K562 (cell line): ENCODE results near the gene PDE3A. TPM values are rescaled to one million over a fixed set of nuclear protein-coding genes. Genes with fewer than 3 reads are reported as not detected.

Experiments used
- ATAC-seq: fragments of 200-7000 bp; cut with Tn5 transposase; 3 replicates; pipeline ENCODE4 v1.9.1; 2020; ENCODE audit warnings: moderate library complexity
- BruUV-seq: library from RNA; stranded (reverse); fragments of 400-500 nt; replicated peaks from 2 replicates; lab custom pipeline; 2021; lab: Mats Ljungman, UMichigan
- CTCF ChIA-PET: fragments of 300-600 bp; formaldehyde crosslinking; extraction: SDS; loops from one replicate; lab custom pipeline; 2021; ENCODE audit warnings: low intra/inter-chr PET ratio; lab: Yijun Ruan, JAX
- POLR2A ChIA-PET: fragments of 300-600, 350-650 bp; sonication (Branson Sonifier 250); formaldehyde crosslinking; extraction: SDS; loops from one replicate; lab custom pipeline; 2021; ENCODE audit warnings: antibody characterized with exemption, inconsistent platforms; lab: Yijun Ruan, JAX
- DNase-seq, 4 experiments: peaks; one replicate each; pipeline versions ENCODE4 v3.0.0 to v3.0.0-alpha.2; 2011 to 2018; ENCODE audit warnings: low spot score in 3 of 4, mixed read lengths in 3 of 4; ENCODE audit errors: extremely low read depth in 1 of 4
- FAIRE-seq: peaks from 2 replicates; lab custom pipeline; 2011; peaks lifted over from hg19 to GRCh38; lab: Jason Lieb, UNC
- H2AFZ ChIP-seq: 2 replicates; pipeline ENCODE4 v1.6.0; 2011; ENCODE audit warnings: low read depth, low read length, control low read depth, inconsistent platforms
- H3K27ac ChIP-seq: fragments of 200-600 bp; 3 replicates; pipeline ENCODE4 v1.8.0; 2011; ENCODE audit warnings: low read depth, mild to moderate bottlenecking, control low read depth, inconsistent platforms, low read length, moderate library complexity, mixed read lengths; ENCODE audit errors: extremely low read depth
- H3K27me3 ChIP-seq, 2 experiments: fragments of 300-600 bp in 1 of 2; 2 replicates in 1 of 2; 3 replicates in 1 of 2; pipeline versions ENCODE4 v1.6.0 to v1.8.0; 2011; ENCODE audit warnings: inconsistent platforms in 2 of 2, low read length in 2 of 2, mild to moderate bottlenecking in 1 of 2, mixed read lengths in 1 of 2, moderate library complexity in 1 of 2; ENCODE audit not compliant: control insufficient read depth in 2 of 2, insufficient read depth in 2 of 2
- H3K36me3 ChIP-seq: fragments of 300-600 bp; 3 replicates; pipeline ENCODE4 v1.8.0; 2011; ENCODE audit warnings: mild to moderate bottlenecking, low read length, inconsistent platforms; ENCODE audit not compliant: control insufficient read depth, insufficient read depth
- H3K4me1 ChIP-seq, 2 experiments: fragments of 200-600 bp in 1 of 2; replicated peaks in 1 of 2; 2 replicates in 1 of 2; 3 replicates in 1 of 2; pipeline versions ENCODE4 v1.5.1 to v1.8.0; 2011; ENCODE audit warnings: inconsistent platforms in 2 of 2, low read length in 2 of 2, mild to moderate bottlenecking in 1 of 2, mixed read lengths in 1 of 2, moderate library complexity in 1 of 2; ENCODE audit not compliant: control insufficient read depth in 2 of 2, insufficient read depth in 2 of 2
- H3K4me2 ChIP-seq: 2 replicates; pipeline ENCODE4 v1.6.1; 2011; ENCODE audit warnings: low read length, control low read depth, inconsistent platforms, mixed read lengths; ENCODE audit not compliant: insufficient read depth
- H3K4me3 ChIP-seq: fragments of 200-600 bp; sonication (generic), shearing (Covaris generic); 2 replicates; pipeline ENCODE4 v1.5.1; 2016; ENCODE audit warnings: control low read depth, inconsistent platforms
- H3K79me2 ChIP-seq: fragments of 200-600 bp; 3 replicates; pipeline ENCODE4 v1.8.0; 2011; ENCODE audit warnings: low read length, inconsistent platforms; ENCODE audit not compliant: control insufficient read depth, insufficient read depth
- H3K9ac ChIP-seq, 2 experiments: 2 replicates each; pipeline versions ENCODE4 v1.6.0 to v1.6.1; 2011; ENCODE audit warnings: low read depth in 2 of 2, low read length in 2 of 2, control low read depth in 1 of 2, inconsistent platforms in 1 of 2, mild to moderate bottlenecking in 1 of 2, mixed read lengths in 1 of 2; ENCODE audit not compliant: insufficient read depth in 1 of 2
- H3K9me1 ChIP-seq: one replicate; pipeline ENCODE4 v1.6.0; 2011; ENCODE audit warnings: inconsistent platforms, mild to moderate bottlenecking, low read length, moderate library complexity; ENCODE audit not compliant: control insufficient read depth, insufficient read depth
- H3K9me3 ChIP-seq: replicated peaks from 2 replicates; pipeline ENCODE4 v1.5.1; 2011; ENCODE audit warnings: low read depth, low read length, inconsistent platforms; ENCODE audit not compliant: control insufficient read depth, insufficient read depth
- H4K20me1 ChIP-seq: replicated peaks from 2 replicates; pipeline ENCODE4 v1.6.1; 2011; ENCODE audit warnings: low read length, inconsistent platforms, mixed read lengths; ENCODE audit not compliant: control insufficient read depth, insufficient read depth
- MED1 ChIP-seq: sonication (generic); formaldehyde crosslinking; IDR thresholded peaks from 2 replicates; pipeline ENCODE4 v1.8.1; 2023; ENCODE audit warnings: missing genetic modification reagents, borderline replicate concordance
- NONO ChIP-seq, 2 experiments: fragments of 200-400 bp in 1 of 2; fragments of 450-650 bp in 1 of 2; formaldehyde crosslinking in 1 of 2; IDR thresholded peaks; 2 replicates each; pipeline ENCODE4 v1.6.1; 2017; ENCODE audit warnings: low read depth in 2 of 2, mild to moderate bottlenecking in 2 of 2, moderate library complexity in 2 of 2, low read length in 1 of 2
- RBM22 ChIP-seq: fragments of 200-400 bp; formaldehyde crosslinking; IDR thresholded peaks from 2 replicates; pipeline ENCODE4 v1.6.1; 2018; ENCODE audit warnings: low read length, low read depth; ENCODE audit not compliant: poor library complexity, severe bottlenecking
- TEAD1 ChIP-seq, 2 experiments: fragments of 450-650 bp in 1 of 2; sonication (generic) in 1 of 2; formaldehyde crosslinking; IDR thresholded peaks; 2 replicates each; pipeline versions ENCODE4 v1.4.0 to v1.8.0; 2020 to 2022; ENCODE audit warnings: mild to moderate bottlenecking in 2 of 2, missing genetic modification reagents in 1 of 2
- XRCC5 ChIP-seq: fragments of 200-400 bp; formaldehyde crosslinking; IDR thresholded peaks from 2 replicates; pipeline ENCODE4 v1.6.1; 2017; ENCODE audit warnings: low read depth, mild to moderate bottlenecking, low read length
- ZNF75A ChIP-seq: fragments of 450-650 bp; formaldehyde crosslinking; IDR thresholded peaks from 2 replicates; pipeline ENCODE4 v1.4.0; 2020; ENCODE audit warnings: mild to moderate bottlenecking
- ZSCAN29 ChIP-seq: fragments of 450-650 bp; IDR thresholded peaks from 2 replicates; pipeline ENCODE4 v1.6.1; 2017
- WGBS: fragments of 100-300 bp; shearing (Covaris generic); methylation state at CpG from one replicate; pipeline ENCODE4 v1.1.6; 2016; ENCODE audit warnings: low coverage, mixed read lengths; ENCODE audit not compliant: insufficient coverage; ENCODE audit errors: missing lambda C conversion rate; 5-methylcytosine and 5-hydroxymethylcytosine counted together
- in situ Hi-C: fragments of 300-500 bp; cut with MboI; formaldehyde crosslinking; loops from 4 replicates; pipeline ENCODE4 v1.15.0; 2018; ENCODE audit warnings: inconsistent platforms, mixed read lengths
- intact Hi-C: fragments of 100-400 bp; cut with micrococcal nuclease; formaldehyde crosslinking; loops from 2 replicates; pipeline ENCODE4 v1.14.2; 2022
- polyA plus RNA-seq, 8 experiments: library from polyadenylated mRNA; depleted of rRNA in 4 of 8; stranded (reverse) in 5 of 8; unstranded in 3 of 8; fragments of >200 nt; fragmentation: Nextera tagmentation in 2 of 8; fragmentation: Illumina TruSeq in 1 of 8; extraction: Ambion mirVana in 2 of 8; extraction: Trizol in 1 of 8; gene quantifications; 2 replicates each; pipeline versions ENCODE4 v1.2.1 to v1.2.3, GENCODE V29; 2011 to 2014; ENCODE audit warnings: inconsistent platforms in 1 of 8, missing spikeins in 1 of 8
- total RNA-seq, 7 experiments: library from RNA; depleted of rRNA in 6 of 7; stranded (reverse); fragments of >200 nt in 6 of 7; fragmentation: Illumina TruSeq in 2 of 7; extraction: Trizol in 2 of 7; gene quantifications; 2 replicates each; pipeline versions ENCODE4 v1.2.1 to v1.2.3, GENCODE V29; 2011 to 2021; ENCODE audit warnings: low replicate concordance in 1 of 7
- TF ChIP-seq, protein P1 (sequence below): fragments of 250-450 bp; sonication (Bioruptor Pico); IDR thresholded peaks from 2 replicates; pipeline ENCODE4 v1.8.0; 2022; ENCODE audit warnings: moderate library complexity, mild to moderate bottlenecking, inconsistent platforms
- TF ChIP-seq, protein P2 (sequence below): fragments of 450-650 bp; IDR thresholded peaks from 2 replicates; pipeline ENCODE4 v1.6.1; 2016; ENCODE audit warnings: borderline replicate concordance

The PDE3A gene
- total and polyA plus RNA-seq, 9 of the 15 experiments (the other 6 are each of a cell fraction or from before 2014, with no cell fraction given): 0.02 TPM; not detected in 8

DNA sequence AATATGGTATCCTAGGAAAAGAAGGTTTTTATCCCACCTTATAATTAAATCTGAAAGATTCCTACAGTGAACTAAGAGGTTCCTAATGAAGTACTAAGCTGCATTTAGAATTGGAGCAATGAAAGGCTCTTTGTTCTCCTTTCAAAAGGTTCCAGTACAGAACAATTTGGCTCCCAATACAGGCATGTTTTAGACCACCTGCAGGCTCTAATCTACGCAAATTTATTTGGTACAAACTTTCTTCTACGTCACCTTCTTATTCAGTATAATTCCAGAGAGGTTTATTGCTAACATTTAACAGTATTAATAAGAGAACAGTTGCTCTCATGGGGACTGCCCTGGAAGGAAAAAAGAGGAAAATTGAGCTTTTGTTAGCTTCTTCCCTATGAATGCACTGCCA, 289.2 kb downstream of the PDE3A start:
- no peak for ATAC-seq
- Histone ChIP-seq H3K9me1 (no peaks in the 10 kb centered on the region), H3K79me2 (no peaks in the 10 kb centered on the region), H3K4me3 (no peak overlapping the region), H3K4me2 (no peak overlapping the region), H3K9ac (no peak overlapping the region), H2AFZ (no peak overlapping the region), H3K9me3 (no peaks in the 10 kb centered on the region), H3K36me3 (no peaks in the 10 kb centered on the region), H4K20me1 (no peaks in the 10 kb centered on the region), H3K27me3 (no peaks in the 10 kb centered on the region), H3K4me1 (no peaks in the 10 kb centered on the region), H3K27ac (no peak overlapping the region)
- no peak for FAIRE-seq
- WGBS: 0% methylated on average over 2 of the region's 2 CpGs
- ChIA-PET POLR2A (no interaction called here), CTCF (no interaction called here)
- in situ Hi-C loops (no loop called here), intact Hi-C loops (no loop called here)
- no TSS peak for BruUV-seq
- DNase-seq: no peak
- TF ChIP-seq ZSCAN29: no peak
- TF ChIP-seq, protein P1, sequence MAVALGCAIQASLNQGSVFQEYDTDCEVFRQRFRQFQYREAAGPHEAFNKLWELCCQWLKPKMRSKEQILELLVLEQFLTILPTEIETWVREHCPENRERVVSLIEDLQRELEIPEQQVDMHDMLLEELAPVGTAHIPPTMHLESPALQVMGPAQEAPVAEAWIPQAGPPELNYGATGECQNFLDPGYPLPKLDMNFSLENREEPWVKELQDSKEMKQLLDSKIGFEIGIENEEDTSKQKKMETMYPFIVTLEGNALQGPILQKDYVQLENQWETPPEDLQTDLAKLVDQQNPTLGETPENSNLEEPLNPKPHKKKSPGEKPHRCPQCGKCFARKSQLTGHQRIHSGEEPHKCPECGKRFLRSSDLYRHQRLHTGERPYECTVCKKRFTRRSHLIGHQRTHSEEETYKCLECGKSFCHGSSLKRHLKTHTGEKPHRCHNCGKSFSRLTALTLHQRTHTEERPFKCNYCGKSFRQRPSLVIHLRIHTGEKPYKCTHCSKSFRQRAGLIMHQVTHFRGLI (CRISPR knock-in tag): no peak
- TF ChIP-seq RBM22: no peak
- TF ChIP-seq ZNF75A (CRISPR knock-in tag): no peak
- TF ChIP-seq, protein P2, sequence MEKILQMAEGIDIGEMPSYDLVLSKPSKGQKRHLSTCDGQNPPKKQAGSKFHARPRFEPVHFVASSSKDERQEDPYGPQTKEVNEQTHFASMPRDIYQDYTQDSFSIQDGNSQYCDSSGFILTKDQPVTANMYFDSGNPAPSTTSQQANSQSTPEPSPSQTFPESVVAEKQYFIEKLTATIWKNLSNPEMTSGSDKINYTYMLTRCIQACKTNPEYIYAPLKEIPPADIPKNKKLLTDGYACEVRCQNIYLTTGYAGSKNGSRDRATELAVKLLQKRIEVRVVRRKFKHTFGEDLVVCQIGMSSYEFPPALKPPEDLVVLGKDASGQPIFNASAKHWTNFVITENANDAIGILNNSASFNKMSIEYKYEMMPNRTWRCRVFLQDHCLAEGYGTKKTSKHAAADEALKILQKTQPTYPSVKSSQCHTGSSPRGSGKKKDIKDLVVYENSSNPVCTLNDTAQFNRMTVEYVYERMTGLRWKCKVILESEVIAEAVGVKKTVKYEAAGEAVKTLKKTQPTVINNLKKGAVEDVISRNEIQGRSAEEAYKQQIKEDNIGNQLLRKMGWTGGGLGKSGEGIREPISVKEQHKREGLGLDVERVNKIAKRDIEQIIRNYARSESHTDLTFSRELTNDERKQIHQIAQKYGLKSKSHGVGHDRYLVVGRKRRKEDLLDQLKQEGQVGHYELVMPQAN: no peak
- TF ChIP-seq NONO (IDR thresholded peaks at IDR 0.05; ENCODE audit: low read depth in 2 of 2, low read length in 1 of 2): no peak
- no peak for TF ChIP-seq MED1 (CRISPR knock-in tag)
- TF ChIP-seq XRCC5: no peak
- no peak for TF ChIP-seq TEAD1 (CRISPR knock-in tag; IDR thresholded peaks at IDR 0.05)
